Measurements from ENCODE around the gene FNTB. TPM values are rescaled to one million over a fixed set of nuclear protein-coding genes. Genes with fewer than 3 reads are reported as not detected.

The FNTB gene
- total and polyA plus RNA-seq, 2 experiments from 2014 or later = 8.6 to 12.5 TPM

- Mint-ChIP-seq H3K36me3 (ENCODE audit: low read depth) (peaks cover 5% of the 10 kb centered on the region; the same call in 1 of the 3 replicates), H3K27me3 (ENCODE audit: insufficient read depth, low read depth, poor library complexity) (peaks cover 3% of the 10 kb centered on the region), H3K4me1 (peaks cover under 1% of the 10 kb centered on the region; the same call in 1 of the 3 replicates), H3K9me3 (no peaks in the 10 kb centered on the region), H3K4me3 (no peak overlapping the region), H3K27ac (no peak overlapping the region)
- Histone ChIP-seq H3K4me2 (no peak overlapping the region), H3K27ac (ENCODE audit: low read depth) (no peak overlapping the region), H3K4me3 (no peak overlapping the region), H3K9me2 (ENCODE audit: insufficient read depth) (no peaks in the 10 kb centered on the region), H3K79me2 (replicated peaks; ENCODE audit: insufficient read depth) (no peaks in the 10 kb centered on the region), H2AFZ (no peak overlapping the region), H3K27me3 (ENCODE audit: insufficient read depth) (no peaks in the 10 kb centered on the region), H4K20me1 (replicated peaks; ENCODE audit: insufficient read depth) (peaks cover 4% of the 10 kb centered on the region; the same call in 1 of the 2 replicates), H3K4me1 (ENCODE audit: insufficient read depth) (0 out of 2 replicates have a peak, but pooled peaks cover 1% of the 10 kb centered on the region), H3F3A (replicated peaks; ENCODE audit: low read depth) (no peaks in the 10 kb centered on the region), H3K36me3 (ENCODE audit: insufficient read depth) (peaks cover 15% of the 10 kb centered on the region; the same call in 1 of the 2 replicates)
- no peak for DNase-seq (ENCODE audit: low spot score)
- ATAC-seq = no peak
- no peak for TF ChIP-seq EZH2phosphoT487 (IDR thresholded peaks at IDR 0.05; ENCODE audit: unreplicated experiment)
- TF ChIP-seq ZNF114 (CRISPR knock-in tag; IDR thresholded peaks at IDR 0.05) = no peak
- TF ChIP-seq REST (IDR thresholded peaks at IDR 0.05; ENCODE audit: unreplicated experiment) = no peak
- TF ChIP-seq ZNF331 (CRISPR knock-in tag; IDR thresholded peaks at IDR 0.05; ENCODE audit: low read depth) = no peak
- TF ChIP-seq, protein P1, sequence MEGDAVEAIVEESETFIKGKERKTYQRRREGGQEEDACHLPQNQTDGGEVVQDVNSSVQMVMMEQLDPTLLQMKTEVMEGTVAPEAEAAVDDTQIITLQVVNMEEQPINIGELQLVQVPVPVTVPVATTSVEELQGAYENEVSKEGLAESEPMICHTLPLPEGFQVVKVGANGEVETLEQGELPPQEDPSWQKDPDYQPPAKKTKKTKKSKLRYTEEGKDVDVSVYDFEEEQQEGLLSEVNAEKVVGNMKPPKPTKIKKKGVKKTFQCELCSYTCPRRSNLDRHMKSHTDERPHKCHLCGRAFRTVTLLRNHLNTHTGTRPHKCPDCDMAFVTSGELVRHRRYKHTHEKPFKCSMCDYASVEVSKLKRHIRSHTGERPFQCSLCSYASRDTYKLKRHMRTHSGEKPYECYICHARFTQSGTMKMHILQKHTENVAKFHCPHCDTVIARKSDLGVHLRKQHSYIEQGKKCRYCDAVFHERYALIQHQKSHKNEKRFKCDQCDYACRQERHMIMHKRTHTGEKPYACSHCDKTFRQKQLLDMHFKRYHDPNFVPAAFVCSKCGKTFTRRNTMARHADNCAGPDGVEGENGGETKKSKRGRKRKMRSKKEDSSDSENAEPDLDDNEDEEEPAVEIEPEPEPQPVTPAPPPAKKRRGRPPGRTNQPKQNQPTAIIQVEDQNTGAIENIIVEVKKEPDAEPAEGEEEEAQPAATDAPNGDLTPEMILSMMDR (conservative IDR thresholded peaks at IDR 0.05; ENCODE audit: low read depth in 2 of 2) = no peak
- no peak for TF ChIP-seq POLR2AphosphoS5 (IDR thresholded peaks at IDR 0.05; ENCODE audit: low read depth)
- no peak for TF ChIP-seq ZNF462 (CRISPR knock-in tag; IDR thresholded peaks at IDR 0.05)
- no peak for TF ChIP-seq NANOG (IDR thresholded peaks at IDR 0.05; ENCODE audit: borderline replicate concordance)
- no peak for TF ChIP-seq CREB1 (CRISPR knock-in tag; IDR thresholded peaks at IDR 0.05; ENCODE audit: low read depth)
- no peak for TF ChIP-seq EZH2 (IDR thresholded peaks at IDR 0.05; ENCODE audit: low read depth, unreplicated experiment)
- TF ChIP-seq STAT1 (IDR thresholded peaks at IDR 0.05; ENCODE audit: unreplicated experiment) = no peak
- TF ChIP-seq, protein P2, sequence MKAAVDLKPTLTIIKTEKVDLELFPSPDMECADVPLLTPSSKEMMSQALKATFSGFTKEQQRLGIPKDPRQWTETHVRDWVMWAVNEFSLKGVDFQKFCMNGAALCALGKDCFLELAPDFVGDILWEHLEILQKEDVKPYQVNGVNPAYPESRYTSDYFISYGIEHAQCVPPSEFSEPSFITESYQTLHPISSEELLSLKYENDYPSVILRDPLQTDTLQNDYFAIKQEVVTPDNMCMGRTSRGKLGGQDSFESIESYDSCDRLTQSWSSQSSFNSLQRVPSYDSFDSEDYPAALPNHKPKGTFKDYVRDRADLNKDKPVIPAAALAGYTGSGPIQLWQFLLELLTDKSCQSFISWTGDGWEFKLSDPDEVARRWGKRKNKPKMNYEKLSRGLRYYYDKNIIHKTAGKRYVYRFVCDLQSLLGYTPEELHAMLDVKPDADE (IDR thresholded peaks at IDR 0.05) = no peak
- no peak for TF ChIP-seq JUNB (IDR thresholded peaks at IDR 0.05; ENCODE audit: unreplicated experiment)
Observed at GRCh38 chr14:64937171-64937820, 49.4 kb upstream of the FNTB start.

Measured in GM23338 (cell line).